Suppressor macrophage (primary cell): ENCODE measurements around the gene NAIF1.
"Not testable (repeated sequence)": the region's sequence is repeated elsewhere in the genome, so short reads cannot be mapped to it uniquely, and the experiment has no call there.

Experiments
- DNase-seq, 4 experiments: peaks; one replicate each; pipeline ENCODE4 v3.0.0-alpha.2; 2020 to 2022

Gene NAIF1

GRCh38 chr9:128025736-128026135 lies 41.4 kb downstream of the NAIF1 start:
- DNase-seq: no peak

- DNase-seq: no peak
These were observed 42.3 kb downstream of the NAIF1 start for GRCh38 chr9:128024761-128025308.

- DNase-seq: not testable (repeated sequence)
These were observed 43.4 kb downstream of the NAIF1 start for GRCh38 chr9:128023671-128024070.

- DNase-seq: peak in 3 of 4 experiments; percentile 25 to 53 (median 42)
These were observed 44.2 kb downstream of the NAIF1 start for GRCh38 chr9:128022886-128023285.

- peak in 2 of 4 experiments; percentile 21 to 28 for DNase-seq
These were observed 46.0 kb downstream of the NAIF1 start for GRCh38 chr9:128021098-128021497.

GRCh38 chr9:128020692-128021091 lies 46.4 kb downstream of the NAIF1 start:
- peak in 1 of 4 experiments; percentile 29 for DNase-seq

GRCh38 chr9:128015696-128016095 lies 51.4 kb downstream of the NAIF1 start:
- DNase-seq: peak; percentile 38 to 69 (median 64)
